Suprapubic skin (tissue), 4 donors: ENCODE measurements around the gene S100A10. TPM values are rescaled to one million over a fixed set of nuclear protein-coding genes. Genes with fewer than 3 reads are reported as not detected.

Source experiments
- DNase-seq, 2 donors: peaks; one replicate each; pipeline ENCODE4 v3.0.0-alpha.2; 2019; ENCODE audit warnings: low spot score in 2 of 2
- H3K27ac ChIP-seq: fragments of 200-600 bp; sonication (generic); one replicate; pipeline ENCODE4 v1.5.1; 2019
- H3K27me3 ChIP-seq: fragments of 200-600 bp; sonication (generic); one replicate; pipeline ENCODE4 v1.5.1; 2019
- H3K36me3 ChIP-seq: fragments of 200-600 bp; sonication (generic); one replicate; pipeline ENCODE4 v1.5.1; 2019
- H3K4me1 ChIP-seq: fragments of 200-600 bp; sonication (generic); one replicate; pipeline ENCODE4 v1.5.1; 2019
- H3K4me3 ChIP-seq: fragments of 200-600 bp; sonication (generic); one replicate; pipeline ENCODE4 v1.5.1; 2019; ENCODE audit warnings: mild to moderate bottlenecking
- H3K9me3 ChIP-seq: fragments of 200-600 bp; sonication (generic); one replicate; pipeline ENCODE4 v1.5.1; 2019
- CTCF ChIP-seq, 2 donors: fragments of 200-600 bp in 1 of 2; fragments of 450-650 bp in 1 of 2; sonication (generic) in 1 of 2; IDR thresholded peaks; one replicate each; pipeline ENCODE4 v1.5.1; 2016 to 2019; ENCODE audit warnings: antibody characterized with exemption in 2 of 2, mild to moderate bottlenecking in 1 of 2, moderate library complexity in 1 of 2
- EP300 ChIP-seq: sonication (generic); formaldehyde crosslinking; IDR thresholded peaks from one replicate; pipeline ENCODE4 v1.6.1; 2017; ENCODE audit warnings: antibody characterized with exemption
- POLR2A ChIP-seq, 2 donors: fragments of 450-650 bp; IDR thresholded peaks; one replicate each; pipeline ENCODE4 v1.6.1; 2017; ENCODE audit warnings: antibody characterized with exemption in 2 of 2, mild to moderate bottlenecking in 2 of 2, moderate library complexity in 2 of 2
- POLR2AphosphoS5 ChIP-seq, 3 donors: sonication (generic); formaldehyde crosslinking; IDR thresholded peaks; one replicate each; pipeline ENCODE4 v1.6.1; 2017; ENCODE audit warnings: antibody characterized with exemption in 3 of 3
- WGBS: methylation state at CpG from one replicate; pipeline ENCODE4 v1.1.5; 2018; 5-methylcytosine and 5-hydroxymethylcytosine counted together
- total RNA-seq, 4 donors: library from RNA; depleted of rRNA; stranded (reverse); fragments of >200 nt; gene quantifications; one replicate each; pipeline ENCODE4 v1.1.0, GENCODE V29; 2016

The S100A10 gene
- total RNA-seq, 4 donors from 2014 or later: 109 to 247 (median 171) TPM

DNA sequence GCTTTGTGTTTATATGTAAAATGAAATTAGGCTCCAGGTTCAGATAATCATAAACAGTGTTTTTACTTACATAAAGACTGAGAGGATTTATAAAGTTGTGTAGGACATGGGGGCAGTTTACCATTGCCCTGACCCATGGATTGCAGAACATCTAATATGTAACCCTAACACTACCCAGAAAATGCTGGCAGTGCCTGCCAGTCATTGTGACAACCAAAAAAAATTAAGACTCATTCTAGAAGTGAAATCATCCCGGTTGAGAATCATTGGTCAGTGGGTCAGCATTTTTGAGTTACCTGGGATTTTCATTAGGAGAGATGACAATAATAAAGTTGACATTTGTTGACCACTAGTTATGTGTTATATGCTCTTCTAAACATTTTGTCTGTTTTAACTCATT is 53.1 kb downstream of the S100A10 start:
- H3K4me1 ChIP-seq: peaks cover 36% of the 10 kb centered on the region
- H3K4me3 ChIP-seq: no peak overlapping the region
- WGBS: 50% methylated on average over 1 of the region's 1 CpG
- DNase-seq: no peak
- peak overlapping the region; percentile 36 for H3K27ac ChIP-seq
- H3K9me3 ChIP-seq: no peaks in the 10 kb centered on the region
- H3K27me3 ChIP-seq: no peaks in the 10 kb centered on the region
- no peak for TF ChIP-seq EP300
- no peak for TF ChIP-seq CTCF (IDR thresholded peaks at IDR 0.05)
- TF ChIP-seq POLR2A (IDR thresholded peaks at IDR 0.05): no peak
- no peak for TF ChIP-seq POLR2AphosphoS5 (IDR thresholded peaks at IDR 0.05)
- no peaks in the 10 kb centered on the region for H3K36me3 ChIP-seq

- WGBS: 77% methylated on average over 1 of the region's 1 CpG
Measured at GRCh38 chr1:151939779-151940178, 53.9 kb downstream of the S100A10 start.

GRCh38 chr1:151939141-151939540 is 54.5 kb downstream of the S100A10 start:
- Histone ChIP-seq H3K4me3 (no peak overlapping the region), H3K4me1 (peaks cover 24% of the 10 kb centered on the region), H3K9me3 (no peaks in the 10 kb centered on the region), H3K27ac (no peak overlapping the region), H3K27me3 (no peaks in the 10 kb centered on the region), H3K36me3 (no peaks in the 10 kb centered on the region)
- 92% methylated on average over 3 of the region's 3 CpGs for WGBS
- no peak for DNase-seq
- no peak for TF ChIP-seq POLR2AphosphoS5 (IDR thresholded peaks at IDR 0.05)

More at GRCh38 chr1:151939779-151940178, 53.9 kb downstream of the S100A10 start:
- Histone ChIP-seq H3K4me1 (peaks cover 28% of the 10 kb centered on the region), H3K9me3 (no peaks in the 10 kb centered on the region), H3K36me3 (no peaks in the 10 kb centered on the region), H3K27me3 (no peaks in the 10 kb centered on the region), H3K4me3 (no peak overlapping the region), H3K27ac (no peak overlapping the region)
- no peak for DNase-seq
- TF ChIP-seq POLR2A (IDR thresholded peaks at IDR 0.05): no peak
- no peak for TF ChIP-seq CTCF (IDR thresholded peaks at IDR 0.05)
- no peak for TF ChIP-seq POLR2AphosphoS5 (IDR thresholded peaks at IDR 0.05)
- TF ChIP-seq EP300: no peak

DNA sequence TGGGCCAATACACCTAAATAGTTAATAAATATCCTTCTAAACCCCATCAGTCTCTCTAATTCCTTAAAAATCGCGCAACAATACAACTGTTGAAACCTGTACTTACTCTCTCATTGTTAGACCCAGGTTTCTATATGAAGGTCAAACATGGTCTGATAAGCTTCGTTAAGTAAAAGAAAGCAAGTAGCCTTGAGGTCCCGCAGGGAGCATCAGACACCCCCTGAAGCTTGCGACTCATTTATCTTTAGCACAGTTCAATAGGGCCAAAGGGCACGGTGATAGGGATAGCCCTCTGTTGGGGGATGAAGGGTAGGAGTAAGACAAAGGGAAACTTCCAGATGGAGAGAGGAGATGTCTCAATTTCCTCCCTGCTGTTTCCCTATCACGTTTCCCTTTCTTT is 57.0 kb downstream of the S100A10 start:
- Histone ChIP-seq H3K4me1 (peaks cover 15% of the 10 kb centered on the region), H3K36me3 (no peaks in the 10 kb centered on the region), H3K27me3 (no peaks in the 10 kb centered on the region), H3K9me3 (no peaks in the 10 kb centered on the region), H3K27ac (no peak overlapping the region), H3K4me3 (no peak overlapping the region)
- no peak for DNase-seq
- TF ChIP-seq CTCF (IDR thresholded peaks at IDR 0.05) (no peak), POLR2A (IDR thresholded peaks at IDR 0.05) (no peak), POLR2AphosphoS5 (IDR thresholded peaks at IDR 0.05) (no peak), EP300 (no peak)
- 76% methylated on average over 7 of the region's 7 CpGs for WGBS

DNA sequence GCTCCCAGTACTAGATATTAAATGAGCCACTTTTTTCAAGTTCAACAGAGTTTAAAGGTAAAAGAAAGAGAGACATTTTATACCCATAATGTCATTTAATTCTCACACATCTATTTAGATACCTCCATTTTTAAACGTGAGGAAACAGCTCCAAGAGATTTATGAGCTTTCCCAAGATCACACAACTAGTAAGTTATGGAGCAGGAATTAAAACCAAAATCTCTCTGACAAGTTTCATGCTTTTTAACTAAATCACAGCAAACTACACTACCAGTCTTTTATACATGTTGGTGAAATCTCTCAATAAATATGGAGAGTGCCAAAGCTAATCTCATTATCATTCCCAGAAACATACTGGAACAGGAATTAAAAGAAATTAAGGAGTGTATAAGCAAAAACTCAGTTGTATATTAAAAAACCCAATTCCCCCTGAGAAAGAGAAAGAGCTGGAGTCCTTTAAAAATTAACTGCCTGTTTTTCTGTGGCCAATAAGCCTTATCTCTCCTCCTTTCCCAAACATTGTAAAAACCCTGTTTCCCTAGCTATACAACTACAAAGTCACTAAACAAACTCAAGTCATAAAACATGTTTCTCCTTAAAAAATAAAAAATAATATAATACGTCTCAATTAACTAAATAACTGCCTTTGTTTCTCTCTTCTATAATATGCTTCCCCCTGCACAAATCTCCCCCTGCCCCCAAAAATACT is 57.6 kb downstream of the S100A10 start:
- Histone ChIP-seq H3K27ac (no peak overlapping the region), H3K4me3 (no peak overlapping the region), H3K27me3 (no peaks in the 10 kb centered on the region), H3K4me1 (peaks cover 9% of the 10 kb centered on the region), H3K9me3 (no peaks in the 10 kb centered on the region), H3K36me3 (no peaks in the 10 kb centered on the region)
- WGBS: 57% methylated on average over 2 of the region's 2 CpGs
- DNase-seq: no peak
- TF ChIP-seq POLR2A (IDR thresholded peaks at IDR 0.05) (no peak), EP300 (no peak), CTCF (IDR thresholded peaks at IDR 0.05) (no peak), POLR2AphosphoS5 (IDR thresholded peaks at IDR 0.05) (no peak)

DNA sequence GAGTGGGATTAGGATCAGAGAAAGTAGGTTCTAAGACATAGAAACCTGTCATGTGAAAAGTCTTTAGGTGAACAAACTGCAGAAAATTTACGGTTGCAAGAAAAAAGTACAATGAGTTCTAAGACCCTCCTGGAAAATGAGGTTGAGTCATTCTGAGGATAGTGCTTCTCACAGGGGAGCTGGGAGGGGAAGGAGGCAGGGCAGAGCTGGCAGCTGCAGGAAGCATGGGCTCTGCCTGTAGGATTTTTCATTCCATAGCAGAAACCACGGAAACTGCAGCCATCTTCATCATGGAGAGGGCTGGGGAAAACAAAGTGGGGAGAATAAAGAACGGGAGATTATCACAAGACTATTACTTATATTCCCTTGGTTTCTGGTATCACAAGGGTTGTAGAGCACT is 58.5 kb downstream of the S100A10 start:
- DNase-seq: no peak
- Histone ChIP-seq H3K36me3 (no peaks in the 10 kb centered on the region), H3K27me3 (no peaks in the 10 kb centered on the region), H3K4me3 (no peak overlapping the region), H3K4me1 (peaks cover 4% of the 10 kb centered on the region), H3K27ac (no peak overlapping the region), H3K9me3 (no peaks in the 10 kb centered on the region)
- 68% methylated on average over 3 of the region's 3 CpGs for WGBS
- TF ChIP-seq POLR2A (IDR thresholded peaks at IDR 0.05): no peak
- no peak for TF ChIP-seq POLR2AphosphoS5 (IDR thresholded peaks at IDR 0.05)
- TF ChIP-seq EP300: no peak
- TF ChIP-seq CTCF (IDR thresholded peaks at IDR 0.05): no peak
